Tibial nerve (tissue), 4 donors: ENCODE measurements around the gene RIPK3.

ENCODE experiments used
- EP300 ChIP-seq, 2 donors: sonication (generic); formaldehyde crosslinking; IDR thresholded peaks; one replicate each; pipeline ENCODE4 v1.6.1; 2017; ENCODE audit warnings: antibody characterized with exemption in 2 of 2, mild to moderate bottlenecking in 1 of 2
- POLR2A ChIP-seq, 2 donors: fragments of 450-650 bp; IDR thresholded peaks; one replicate each; pipeline ENCODE4 v1.6.1; 2017; ENCODE audit warnings: antibody characterized with exemption in 2 of 2, mild to moderate bottlenecking in 2 of 2, moderate library complexity in 2 of 2
- TF ChIP-seq, protein P1 (sequence below), 5 experiments: fragments of 200-600 bp in 3 of 5; fragments of 450-650 bp in 2 of 5; sonication (generic) in 3 of 5; IDR thresholded peaks; one replicate each; pipeline ENCODE4 v1.5.1; 2016 to 2019; ENCODE audit warnings: antibody characterized with exemption in 5 of 5, mild to moderate bottlenecking in 3 of 5, moderate library complexity in 2 of 5

DNA sequence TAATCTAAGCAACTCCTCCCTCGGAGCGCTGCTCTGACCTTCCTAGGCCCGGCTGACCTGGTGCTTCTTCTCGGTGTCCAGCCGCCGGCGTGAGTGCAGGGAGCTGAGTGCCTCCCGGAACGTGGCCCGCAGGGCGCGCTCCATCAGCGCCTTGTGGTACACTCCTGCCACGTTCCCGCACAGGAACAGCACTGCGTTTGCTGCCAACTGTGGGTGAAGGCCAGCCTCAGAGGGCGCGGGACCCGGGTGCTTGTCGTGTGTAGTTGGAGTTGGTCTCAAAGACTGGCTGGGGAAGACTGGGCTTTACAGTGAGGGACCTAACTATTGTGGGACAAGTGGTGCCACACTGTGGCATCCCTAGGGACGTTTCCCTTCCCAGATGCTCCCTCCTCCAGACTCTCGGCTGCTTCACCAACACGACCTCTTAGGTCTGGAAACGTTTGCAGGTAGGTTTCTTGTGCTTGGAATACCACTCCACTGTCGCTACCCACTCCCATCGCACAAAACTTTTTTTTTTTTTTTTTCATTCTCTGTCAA, 8.0 kb downstream of the RIPK3 start:
- TF ChIP-seq POLR2A (IDR thresholded peaks at IDR 0.05) (no peak), EP300 (IDR thresholded peaks at IDR 0.05) (no peak)
- TF ChIP-seq, protein P1, sequence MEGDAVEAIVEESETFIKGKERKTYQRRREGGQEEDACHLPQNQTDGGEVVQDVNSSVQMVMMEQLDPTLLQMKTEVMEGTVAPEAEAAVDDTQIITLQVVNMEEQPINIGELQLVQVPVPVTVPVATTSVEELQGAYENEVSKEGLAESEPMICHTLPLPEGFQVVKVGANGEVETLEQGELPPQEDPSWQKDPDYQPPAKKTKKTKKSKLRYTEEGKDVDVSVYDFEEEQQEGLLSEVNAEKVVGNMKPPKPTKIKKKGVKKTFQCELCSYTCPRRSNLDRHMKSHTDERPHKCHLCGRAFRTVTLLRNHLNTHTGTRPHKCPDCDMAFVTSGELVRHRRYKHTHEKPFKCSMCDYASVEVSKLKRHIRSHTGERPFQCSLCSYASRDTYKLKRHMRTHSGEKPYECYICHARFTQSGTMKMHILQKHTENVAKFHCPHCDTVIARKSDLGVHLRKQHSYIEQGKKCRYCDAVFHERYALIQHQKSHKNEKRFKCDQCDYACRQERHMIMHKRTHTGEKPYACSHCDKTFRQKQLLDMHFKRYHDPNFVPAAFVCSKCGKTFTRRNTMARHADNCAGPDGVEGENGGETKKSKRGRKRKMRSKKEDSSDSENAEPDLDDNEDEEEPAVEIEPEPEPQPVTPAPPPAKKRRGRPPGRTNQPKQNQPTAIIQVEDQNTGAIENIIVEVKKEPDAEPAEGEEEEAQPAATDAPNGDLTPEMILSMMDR (IDR thresholded peaks at IDR 0.05): no peak
